HepG2 (cell line): ENCODE results near the gene DMBT1. TPM values are rescaled to one million over a fixed set of nuclear protein-coding genes. Genes with fewer than 3 reads are reported as not detected.

Experiments
- ATAC-seq: fragments of 200-7000 bp; cut with Tn5 transposase; 3 replicates; pipeline ENCODE4 v1.9.1; 2020; ENCODE audit warnings: mild to moderate bottlenecking, moderate library complexity
- BruUV-seq: library from RNA; stranded (reverse); fragments of 400-500 nt; replicated peaks from 2 replicates; lab custom pipeline; 2021; lab: Mats Ljungman, UMichigan
- CTCF ChIA-PET: fragments of 300-600 bp; formaldehyde crosslinking; extraction: SDS; loops from one replicate; lab custom pipeline; 2021; ENCODE audit warnings: low total read pairs, inconsistent platforms, low intra/inter-chr PET ratio; lab: Yijun Ruan, JAX
- POLR2A ChIA-PET: fragments of 350-600 bp; sonication (Branson Sonifier 250); formaldehyde crosslinking; loops from one replicate; lab custom pipeline; 2020; ENCODE audit warnings: antibody characterized with exemption, inconsistent platforms; lab: Yijun Ruan, JAX
- DNase-seq: peaks from one replicate; pipeline ENCODE4 v3.0.0-alpha.2; 2015; ENCODE audit warnings: low spot score
- FAIRE-seq: peaks from 3 replicates; lab custom pipeline; 2011; peaks lifted over from hg19 to GRCh38; lab: Jason Lieb, UNC
- H2AFZ ChIP-seq: one replicate; pipeline ENCODE4 v1.6.1; 2011; ENCODE audit warnings: low read length, inconsistent platforms
- H3K27ac ChIP-seq: fragments of 300-600 bp; 3 replicates; pipeline ENCODE4 v1.8.0; 2011; ENCODE audit warnings: mixed run types, mild to moderate bottlenecking, mixed read lengths, low read length, inconsistent platforms; ENCODE audit not compliant: insufficient read depth; ENCODE audit errors: extremely low read length
- H3K27me3 ChIP-seq, 2 experiments: fragments of 200-600 bp in 1 of 2; 2 replicates in 1 of 2; 3 replicates in 1 of 2; pipeline versions ENCODE4 v1.6.0 to v1.8.0; 2011; ENCODE audit warnings: low read length in 2 of 2, mild to moderate bottlenecking in 2 of 2, moderate library complexity in 2 of 2, inconsistent platforms in 1 of 2; ENCODE audit not compliant: insufficient read depth in 2 of 2, control insufficient read depth in 1 of 2
- H3K36me3 ChIP-seq, 2 experiments: fragments of 200-600 bp in 1 of 2; replicated peaks in 1 of 2; 2 replicates in 1 of 2; 3 replicates in 1 of 2; pipeline versions ENCODE4 v1.5.1 to v1.8.0; 2011; ENCODE audit warnings: low read length in 2 of 2, inconsistent platforms in 1 of 2; ENCODE audit not compliant: insufficient read depth in 2 of 2, control insufficient read depth in 1 of 2
- H3K4me1 ChIP-seq: 2 replicates; pipeline ENCODE4 v1.5.1; 2012; ENCODE audit warnings: low read length, inconsistent platforms; ENCODE audit not compliant: insufficient read depth
- H3K4me2 ChIP-seq: 2 replicates; pipeline ENCODE4 v1.6.0; 2011; ENCODE audit warnings: low read depth, low read length, inconsistent platforms
- H3K4me3 ChIP-seq, 3 experiments: fragments of 200-600 bp in 1 of 3; sonication (generic), shearing (Covaris generic) in 1 of 3; replicated peaks in 1 of 3; 2 replicates each; pipeline ENCODE4 v1.5.1; 2011 to 2016; ENCODE audit warnings: low read length in 3 of 3, inconsistent platforms in 2 of 3, low read depth in 2 of 3, mild to moderate bottlenecking in 2 of 3, control low read depth in 1 of 3, mixed read lengths in 1 of 3; ENCODE audit not compliant: insufficient read depth in 1 of 3
- H3K79me2 ChIP-seq: one replicate; pipeline ENCODE4 v1.6.1; 2011; ENCODE audit warnings: low read length, inconsistent platforms; ENCODE audit not compliant: insufficient read depth
- H3K9ac ChIP-seq: 2 replicates; pipeline ENCODE4 v1.6.0; 2011; ENCODE audit warnings: mild to moderate bottlenecking, low read depth, low read length, inconsistent platforms; ENCODE audit not compliant: insufficient read depth
- H3K9me3 ChIP-seq: 2 replicates; pipeline ENCODE4 v1.5.1; 2012; ENCODE audit warnings: mild to moderate bottlenecking, low read length
- H4K20me1 ChIP-seq: 2 replicates; pipeline ENCODE4 v1.6.0; 2011; ENCODE audit warnings: inconsistent platforms, mild to moderate bottlenecking, low read length, moderate library complexity; ENCODE audit not compliant: insufficient read depth
- AHR ChIP-seq: IDR thresholded peaks from 2 replicates; pipeline ENCODE4 v1.6.1; 2018; ENCODE audit warnings: missing genetic modification reagents, missing compliant biosample characterization
- CREB3 ChIP-seq: sonication (generic); formaldehyde crosslinking; IDR thresholded peaks from 2 replicates; pipeline ENCODE4 v1.5.0; 2020; ENCODE audit warnings: missing genetic modification reagents
- ELK4 ChIP-seq: sonication (generic); formaldehyde crosslinking; IDR thresholded peaks from 2 replicates; pipeline ENCODE4 v1.9.0; 2021; ENCODE audit warnings: missing genetic modification reagents, borderline replicate concordance
- EZH2 ChIP-seq: conservative IDR thresholded peaks from 2 replicates; pipeline ENCODE4 v1.6.1; 2012; ENCODE audit warnings: mild to moderate bottlenecking, low read depth, low read length, moderate library complexity
- HNF4A ChIP-seq: sonication (generic); formaldehyde crosslinking; IDR thresholded peaks from 2 replicates; pipeline ENCODE4 v1.4.0; 2020; ENCODE audit warnings: missing genetic modification reagents
- KMT2B ChIP-seq: IDR thresholded peaks from 2 replicates; pipeline ENCODE4 v1.6.1; 2016; ENCODE audit warnings: missing genetic modification reagents, missing compliant biosample characterization
- SMARCC2 ChIP-seq: fragments of 450-650 bp; IDR thresholded peaks from 2 replicates; pipeline ENCODE4 v1.6.1; 2017; ENCODE audit warnings: antibody characterized with exemption, mild to moderate bottlenecking
- SOX13 ChIP-seq, 3 experiments: fragments of 450-650 bp in 1 of 3; sonication (generic) in 1 of 3; formaldehyde crosslinking in 1 of 3; IDR thresholded peaks in 2 of 3; conservative IDR thresholded peaks in 1 of 3; 2 replicates each; pipeline versions ENCODE4 v1.5.0 to v1.6.1; 2016 to 2020; ENCODE audit warnings: antibody characterized with exemption in 1 of 3, mild to moderate bottlenecking in 1 of 3, missing compliant biosample characterization in 1 of 3, missing genetic modification reagents in 1 of 3, moderate library complexity in 1 of 3
- SP5 ChIP-seq: IDR thresholded peaks from 2 replicates; pipeline ENCODE4 v1.6.1; 2016; ENCODE audit warnings: low read depth, borderline replicate concordance
- ZNF253 ChIP-seq: sonication (generic); formaldehyde crosslinking; IDR thresholded peaks from 2 replicates; pipeline ENCODE4 v1.8.0; 2022; ENCODE audit warnings: mild to moderate bottlenecking, missing genetic modification reagents, borderline replicate concordance
- ZNF850 ChIP-seq: sonication (generic); formaldehyde crosslinking; conservative IDR thresholded peaks from 2 replicates; pipeline ENCODE4 v1.9.0; 2021; ENCODE audit warnings: mild to moderate bottlenecking, missing genetic modification reagents
- WGBS: methylation state at CpG from one replicate; pipeline ENCODE4 v1.1.6; 2017; ENCODE audit warnings: low lambda C conversion rate; 5-methylcytosine and 5-hydroxymethylcytosine counted together
- in situ Hi-C: cut with HindIII; loops from 2 replicates; pipeline ENCODE4 v1.10.0; 2017; ENCODE audit warnings: low pct_unique_long_range_greater_than_20kb; ENCODE audit not compliant: extremely low pct_ligation_motif_present
- intact Hi-C: fragments of 100-400 bp; cut with micrococcal nuclease; formaldehyde crosslinking; loops from one replicate; pipeline ENCODE4 v1.10.0; 2022; ENCODE audit not compliant: unreplicated experiment
- polyA plus RNA-seq, 8 experiments: library from polyadenylated mRNA; depleted of rRNA in 3 of 8; stranded (reverse) in 7 of 8; unstranded in 1 of 8; fragments of >200 nt; fragmentation: Illumina TruSeq in 4 of 8; extraction: Trizol in 4 of 8; gene quantifications; 2 replicates each; pipeline versions ENCODE4 v1.2.1 to v1.2.3, GENCODE V29; 2011 to 2016; ENCODE audit warnings: low read depth in 4 of 8, missing spikeins in 1 of 8, mixed read lengths in 1 of 8; ENCODE audit not compliant: insufficient read depth in 1 of 8
- total RNA-seq, 5 experiments: library from RNA; depleted of rRNA; stranded (reverse); fragments of >200 nt; fragmentation: Illumina TruSeq; extraction: Trizol; gene quantifications; 2 replicates each; pipeline ENCODE4 v1.2.3, GENCODE V29; 2016; ENCODE audit warnings: low read depth in 1 of 5

Gene DMBT1
- total and polyA plus RNA-seq, 2 of the 13 experiments (the other 11 are each of a cell fraction or from before 2014, with no cell fraction given), result not detected

GRCh38 chr10:122559228-122559627 lies 1.3 kb upstream of the DMBT1 start:
- WGBS, result 0% methylated on average over 2 of the region's 2 CpGs
- POLR2A ChIA-PET, result no interaction called here
- Histone ChIP-seq H2AFZ (no peak overlapping the region), H3K27me3 (peaks cover 0 to 9% of the 10 kb centered on the region in 2 experiments; a peak in 3 of 5 replicates), H3K79me2 (no peaks in the 10 kb centered on the region), H4K20me1 (no peaks in the 10 kb centered on the region), H3K4me1 (no peaks in the 10 kb centered on the region), H3K9ac (no peak overlapping the region), H3K27ac (no peak overlapping the region), H3K4me2 (no peak overlapping the region), H3K36me3 (no peaks in the 10 kb centered on the region), H3K4me3 (no peak overlapping the region), H3K9me3 (no peaks in the 10 kb centered on the region)
- in situ Hi-C loops, result no loop called here
- TF ChIP-seq ZNF850 (CRISPR knock-in tag) (no peak), CREB3 (CRISPR knock-in tag) (no peak), SMARCC2 (no peak), KMT2B (CRISPR knock-in tag) (no peak), ELK4 (CRISPR knock-in tag) (no peak), SOX13 (IDR thresholded peaks at IDR 0.05) (no peak), SOX13 (CRISPR knock-in tag; conservative IDR thresholded peaks at IDR 0.05 in 1 of 2, IDR thresholded peaks at IDR 0.05 in 1 of 2) (no peak), EZH2 (no peak), SP5 (no peak), AHR (no peak), ZNF253 (CRISPR knock-in tag) (no peak), HNF4A (CRISPR knock-in tag) (no peak)
- CTCF ChIA-PET, result no interaction called here
- DNase-seq (no peak), FAIRE-seq (no peak), ATAC-seq (no peak)
- intact Hi-C loops, result no loop called here
- BruUV-seq, result no TSS peak
